ENCODE data around the gene ALDH4A1. TPM values are rescaled to one million over a fixed set of nuclear protein-coding genes. Genes with fewer than 3 reads are reported as not detected.

ALDH4A1 gene
- total and polyA plus RNA-seq, 9 of the 15 experiments (the other 6 are each of a cell fraction or from before 2014, with no cell fraction given) = 0.27 to 31.4 (median 16.6) TPM

- Histone ChIP-seq H3K79me2 (ENCODE audit: control insufficient read depth, insufficient read depth, low read length) (no peaks in the 10 kb centered on the region), H3K27ac (ENCODE audit: extremely low read depth, low read depth, low read length) (no peak overlapping the region), H3K4me1 (replicated peaks in 1 of 2; ENCODE audit: control insufficient read depth in 2 of 2, insufficient read depth in 2 of 2, low read length in 2 of 2) (peaks cover 0 to 23% of the 10 kb centered on the region in 2 experiments; a peak in 2 of 5 replicates), H3K4me2 (ENCODE audit: insufficient read depth, low read length) (no peak overlapping the region), H3K9ac (ENCODE audit: insufficient read depth in 1 of 2, low read depth in 2 of 2, low read length in 2 of 2) (no peak overlapping the region), H3K36me3 (ENCODE audit: control insufficient read depth, insufficient read depth, low read length) (no peaks in the 10 kb centered on the region), H3K9me1 (ENCODE audit: control insufficient read depth, insufficient read depth, low read length) (no peaks in the 10 kb centered on the region), H4K20me1 (replicated peaks; ENCODE audit: control insufficient read depth, insufficient read depth, low read length) (peaks cover 12% of the 10 kb centered on the region), H3K4me3 (no peak overlapping the region), H2AFZ (ENCODE audit: low read depth, low read length) (no peak overlapping the region), H3K9me3 (replicated peaks; ENCODE audit: control insufficient read depth, insufficient read depth, low read depth, low read length) (no peaks in the 10 kb centered on the region), H3K27me3 (ENCODE audit: control insufficient read depth in 2 of 2, insufficient read depth in 2 of 2, low read length in 2 of 2) (no peaks in the 10 kb centered on the region)
- POLR2A ChIA-PET = interaction anchor here (1.5 kb wide), 1 partner anchor 12 kb away, joined by 6 read pairs; no protein-coding TSS in a partner anchor
- DNase-seq (ENCODE audit: extremely low read depth in 1 of 4, low spot score in 3 of 4) (no peak), ATAC-seq (no peak), FAIRE-seq (no peak)
- intact Hi-C loops (cut with micrococcal nuclease) = no loop called here
- no TSS peak for BruUV-seq (replicated peaks)
- in situ Hi-C loops (cut with MboI) = loop anchor here (5.0 kb wide), 1 partner anchor 274 kb away; no protein-coding TSS in a partner anchor
- CTCF ChIA-PET (ENCODE audit: low intra/inter-chr PET ratio) = interaction anchor here (0.5 to 2.3 kb wide), 3 partner anchors 56 to 1350 kb away, joined by 3 to 27 read pairs (median 4); no protein-coding TSS in a partner anchor
- whole genome bisulfite sequencing (ENCODE audit: insufficient coverage, low coverage, missing lambda C conversion rate) = 81% methylated on average over 10 of the region's 10 CpGs
- no peak for TF ChIP-seq BRF2 (IDR thresholded peaks at IDR 0.05; ENCODE audit: borderline replicate concordance, insufficient read depth, insufficient read length)
- no peak for TF ChIP-seq LARP7 (IDR thresholded peaks at IDR 0.05)
- no peak for TF ChIP-seq PYGO2 (tag; IDR thresholded peaks at IDR 0.05)
- TF ChIP-seq ZNF77 (CRISPR knock-in tag; IDR thresholded peaks at IDR 0.05) = no peak
- no peak for TF ChIP-seq ETS2 (tag; IDR thresholded peaks at IDR 0.05; ENCODE audit: borderline replicate concordance, poor library complexity, severe bottlenecking)
- TF ChIP-seq RBM15 (IDR thresholded peaks at IDR 0.05; ENCODE audit: insufficient read depth, low read length) = no peak
- no peak for TF ChIP-seq RFX5 (IDR thresholded peaks at IDR 0.05; ENCODE audit: low read depth, low read length)
- TF ChIP-seq LEF1 (IDR thresholded peaks at IDR 0.05) = no peak
- TF ChIP-seq ELF2 (CRISPR knock-in tag; IDR thresholded peaks at IDR 0.05) = no peak
- TF ChIP-seq KDM2B (CRISPR knock-in tag; IDR thresholded peaks at IDR 0.05) = no peak
Measured at GRCh38 chr1:18876210-18876609, 26.1 kb downstream of the ALDH4A1 start.
